A549 (cell line): ENCODE measurements around the gene TMPRSS4. TPM values are rescaled to one million over a fixed set of nuclear protein-coding genes. Genes with fewer than 3 reads are reported as not detected.

Source experiments
- ATAC-seq, 2 experiments: fragments of 200-7000 bp in 1 of 2; fragments of >200 bp in 1 of 2; cut with Nextera tagmentation in 1 of 2; cut with Tn5 transposase in 1 of 2; 3 replicates each; pipeline versions ENCODE4 v1.8.0 to v1.9.1; 2018 to 2020; ENCODE audit warnings: mild to moderate bottlenecking in 1 of 2, moderate library complexity in 1 of 2
- CTCF ChIA-PET: fragments of 300-600 bp; sonication (Branson Sonifier 250); formaldehyde crosslinking; extraction: SDS; loops from one replicate; lab custom pipeline; 2021; ENCODE audit warnings: antibody characterized with exemption, inconsistent platforms; lab: Yijun Ruan, JAX
- POLR2A ChIA-PET: fragments of 350-600 bp; formaldehyde crosslinking; extraction: SDS; loops from one replicate; lab custom pipeline; 2021; ENCODE audit warnings: antibody characterized with exemption, inconsistent platforms; lab: Yijun Ruan, JAX
- DNase-seq, 2 experiments: peaks; one replicate each; pipeline versions ENCODE4 v3.0.0 to v3.0.0-alpha.2; 2011 to 2016; ENCODE audit warnings: low read depth in 1 of 2, low spot score in 1 of 2
- FAIRE-seq: peaks from 2 replicates; lab custom pipeline; 2011; peaks lifted over from hg19 to GRCh38; lab: Jason Lieb, UNC
- H3K27ac ChIP-seq, 2 experiments: fragments of >200 bp; sonication (Bioruptor Twin); formaldehyde crosslinking; 3 replicates each; pipeline ENCODE4 v1.5.1; 2016 to 2017
- H3K4me1 ChIP-seq: fragments of >200 bp; sonication (Bioruptor Twin); formaldehyde crosslinking; 3 replicates; pipeline ENCODE4 v1.6.1; 2016
- H3K4me2 ChIP-seq: fragments of >200 bp; sonication (Bioruptor Twin); formaldehyde crosslinking; 3 replicates; pipeline ENCODE4 v1.6.1; 2016
- H3K4me3 ChIP-seq: fragments of >200 bp; sonication (Bioruptor Twin); formaldehyde crosslinking; 3 replicates; pipeline ENCODE4 v1.5.1; 2016
- H3K9me3 ChIP-seq: fragments of >200 bp; sonication (Bioruptor Twin); formaldehyde crosslinking; 3 replicates; pipeline ENCODE4 v1.6.1; 2016
- BCL3 ChIP-seq: fragments of >200 bp; sonication (Bioruptor Twin); formaldehyde crosslinking; IDR thresholded peaks from 3 replicates; pipeline ENCODE4 v1.6.1; 2016
- BHLHE40 ChIP-seq: IDR thresholded peaks from 2 replicates; pipeline ENCODE4 v1.6.1; 2012; ENCODE audit warnings: low read depth, low read length, inconsistent platforms
- CBX8 ChIP-seq: fragments of 200-600 bp; sonication (generic); IDR thresholded peaks from 2 replicates; pipeline ENCODE4 v1.6.1; 2016
- ESRRA ChIP-seq: fragments of 150-350 bp; IDR thresholded peaks from 2 replicates; pipeline ENCODE4 v1.6.1; 2014; ENCODE audit warnings: mild to moderate bottlenecking, low read length, borderline replicate concordance
- FOSB ChIP-seq: fragments of 250-450 bp; sonication (Bioruptor Pico); IDR thresholded peaks from 2 replicates; pipeline ENCODE4 v1.5.0; 2020; ENCODE audit warnings: mild to moderate bottlenecking, moderate library complexity
- FOSL2 ChIP-seq, 2 experiments: fragments of 450-650 bp in 1 of 2; fragments of >200 bp in 1 of 2; sonication (Bioruptor Twin) in 1 of 2; formaldehyde crosslinking; IDR thresholded peaks; 2 replicates each; pipeline versions ENCODE4 v1.5.0 to v1.6.1; 2016 to 2020; ENCODE audit warnings: mild to moderate bottlenecking in 1 of 2, moderate library complexity in 1 of 2
- FOXS1 ChIP-seq: fragments of 250-450 bp; sonication (Bioruptor Pico); IDR thresholded peaks from 2 replicates; pipeline ENCODE4 v1.5.0; 2020; ENCODE audit warnings: mild to moderate bottlenecking, moderate library complexity
- GATA3 ChIP-seq: IDR thresholded peaks from 2 replicates; pipeline ENCODE4 v1.6.1; 2012; ENCODE audit warnings: borderline replicate concordance
- HES2 ChIP-seq: fragments of >200 bp; sonication (Bioruptor Twin); formaldehyde crosslinking; IDR thresholded peaks from 2 replicates; pipeline ENCODE4 v1.6.1; 2016
- HOXA7 ChIP-seq: fragments of 250-450 bp; sonication (Bioruptor Pico); IDR thresholded peaks from 2 replicates; pipeline ENCODE4 v1.5.0; 2020; ENCODE audit warnings: mild to moderate bottlenecking, moderate library complexity
- HOXB5 ChIP-seq: fragments of 250-450 bp; sonication (Bioruptor Pico); IDR thresholded peaks from 2 replicates; pipeline ENCODE4 v1.5.0; 2020; ENCODE audit warnings: mild to moderate bottlenecking, moderate library complexity
- JUNB ChIP-seq: fragments of >200 bp; sonication (Bioruptor Twin); formaldehyde crosslinking; IDR thresholded peaks from 2 replicates; pipeline ENCODE4 v1.6.1; 2016
- KDM5A ChIP-seq: fragments of 200-600 bp; sonication (generic); IDR thresholded peaks from 2 replicates; pipeline ENCODE4 v1.6.1; 2016; ENCODE audit warnings: antibody characterized with exemption, mild to moderate bottlenecking
- MAFK ChIP-seq: fragments of 450-650 bp; IDR thresholded peaks from 2 replicates; pipeline ENCODE4 v1.6.1; 2014; ENCODE audit not compliant: partially characterized antibody
- MAX ChIP-seq: IDR thresholded peaks from 2 replicates; pipeline ENCODE4 v1.6.1; 2012
- POLR2A ChIP-seq: IDR thresholded peaks from 2 replicates; pipeline ENCODE4 v1.6.1; 2012; ENCODE audit warnings: mild to moderate bottlenecking, low read length
- RARB ChIP-seq: fragments of 250-450 bp; sonication (Bioruptor Pico); IDR thresholded peaks from 2 replicates; pipeline ENCODE4 v1.8.0; 2021; ENCODE audit warnings: mild to moderate bottlenecking, moderate library complexity
- RNF2 ChIP-seq: fragments of 200-600 bp; sonication (generic); IDR thresholded peaks from 2 replicates; pipeline ENCODE4 v1.6.1; 2016; ENCODE audit warnings: low read depth, mild to moderate bottlenecking, antibody characterized with exemption, moderate library complexity, borderline replicate concordance
- ZNF302 ChIP-seq: fragments of 250-450 bp; sonication (Bioruptor Pico); IDR thresholded peaks from 2 replicates; pipeline ENCODE4 v1.9.0; 2021; ENCODE audit warnings: inconsistent platforms, mild to moderate bottlenecking, moderate library complexity
- ZSCAN20 ChIP-seq: fragments of 250-450 bp; sonication (Bioruptor Pico); IDR thresholded peaks from 2 replicates; pipeline ENCODE4 v1.8.0; 2022; ENCODE audit warnings: mild to moderate bottlenecking, moderate library complexity
- WGBS: methylation state at CpG from one replicate; pipeline ENCODE4 v1.1.6; 2017; ENCODE audit errors: missing lambda C conversion rate; 5-methylcytosine and 5-hydroxymethylcytosine counted together
- polyA plus RNA-seq, 4 experiments: library from polyadenylated mRNA; depleted of rRNA in 3 of 4; stranded (reverse); fragments of >200 nt; fragmentation: RNase III in 1 of 4; extraction: RNeasy Plus Mini Kit Qiagen cat#74134 plus additional on column Dnase treatment in 1 of 4; gene quantifications; 2 replicates in 3 of 4; 3 replicates in 1 of 4; pipeline ENCODE4 v1.2.3, GENCODE V29; 2011 to 2017
- TF ChIP-seq, protein P1 (sequence below): fragments of 450-650 bp; IDR thresholded peaks from 2 replicates; pipeline ENCODE4 v1.6.1; 2014; ENCODE audit warnings: antibody characterized with exemption

Gene TMPRSS4
- polyA plus RNA-seq, 2 of the 4 experiments (the other 2 are of a cell fraction), result not detected

DNA sequence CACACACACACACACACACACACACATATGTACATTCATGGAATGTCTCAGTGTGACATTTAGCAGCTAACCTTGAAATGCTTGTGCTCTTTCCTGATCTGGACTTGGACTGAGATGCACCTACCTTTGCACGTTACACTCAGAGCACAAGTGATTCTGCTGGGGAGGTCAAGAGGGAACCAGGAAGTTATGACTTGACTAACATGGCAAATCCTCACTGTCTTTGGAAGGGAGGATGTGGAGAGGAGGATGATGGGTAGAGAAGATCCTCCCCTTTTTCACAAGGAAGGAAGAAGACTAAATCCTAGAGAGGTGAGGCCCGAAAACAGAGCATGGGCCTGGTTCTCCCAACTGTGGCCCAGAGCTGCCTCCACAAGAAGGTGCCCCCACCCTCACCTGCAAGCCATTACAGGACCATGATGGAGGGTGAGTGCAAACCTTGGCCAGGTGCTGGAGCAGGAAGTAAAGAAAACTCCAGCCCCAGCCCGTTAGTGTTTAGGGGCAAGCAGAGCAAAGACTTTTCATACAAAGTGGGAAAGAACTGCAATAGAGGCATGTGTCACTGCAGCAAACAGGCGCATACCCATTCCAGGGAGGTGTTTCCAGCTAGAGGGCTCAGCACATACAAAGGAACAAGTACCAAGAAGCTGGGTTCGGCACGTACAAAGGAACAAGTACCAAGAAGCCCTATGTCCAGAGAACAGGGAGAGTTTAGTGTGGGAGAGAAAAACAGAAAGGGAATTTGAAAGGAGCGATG lies 49.4 kb downstream of the TMPRSS4 start:
- POLR2A ChIA-PET, result no interaction called here
- 75% methylated on average over 7 of the region's 7 CpGs for WGBS
- no peak for FAIRE-seq
- Histone ChIP-seq H3K4me2 (no peak overlapping the region), H3K27ac (no peak overlapping the region), H3K9me3 (no peaks in the 10 kb centered on the region), H3K4me1 (0 out of 3 replicates have a peak, but pooled peaks cover 3% of the 10 kb centered on the region), H3K4me3 (no peak overlapping the region)
- TF ChIP-seq POLR2A (0 out of 2 replicates have a peak, but pooled peaks have one; percentile 12), FOSB (CRISPR knock-in tag) (no peak)
- peak in 1 of 2 experiments; percentile 7 for DNase-seq
- CTCF ChIA-PET, result no interaction called here
- ATAC-seq, result no peak

DNA sequence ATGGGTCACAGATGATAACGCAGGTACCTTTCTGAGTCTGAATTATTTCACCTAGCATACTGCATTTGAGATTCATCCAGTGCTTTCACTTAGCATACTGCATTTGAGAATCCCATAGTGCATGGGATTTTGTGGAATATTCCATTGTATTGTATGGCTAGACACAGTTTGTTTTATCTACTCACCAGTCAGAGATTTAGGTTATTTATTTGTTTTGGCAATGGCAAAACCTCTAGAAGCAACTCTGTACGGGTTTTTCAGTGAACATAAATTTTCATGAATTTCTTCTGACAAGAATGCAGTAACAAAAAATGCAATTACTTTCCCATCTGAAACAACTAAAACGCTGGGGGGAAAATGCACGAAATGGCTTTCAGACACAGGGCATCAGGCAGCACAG lies 51.4 kb downstream of the TMPRSS4 start:
- ATAC-seq (no peak), DNase-seq (no peak), FAIRE-seq (no peak)
- ChIA-PET CTCF (no interaction called here), POLR2A (no interaction called here)
- no peaks in the 10 kb centered on the region for H3K9me3 ChIP-seq
- 0 out of 3 replicates have a peak overlapping the region, but pooled peaks have one; percentile 14 for H3K4me2 ChIP-seq
- no peak overlapping the region for H3K27ac ChIP-seq
- H3K4me1 ChIP-seq, result 0 out of 3 replicates have a peak, but pooled peaks cover 3% of the 10 kb centered on the region
- WGBS, result 27% methylated on average over 4 of the region's 4 CpGs
- H3K4me3 ChIP-seq, result no peak overlapping the region
- TF ChIP-seq ZNF302 (no peak), HOXB5 (no peak), POLR2A (no peak), JUNB (no peak), ZSCAN20 (CRISPR knock-in tag) (no peak), KDM5A (no peak), HES2 (no peak), RNF2 (no peak), FOSL2 (IDR thresholded peaks at IDR 0.05) (no peak), FOSL2 (CRISPR knock-in tag; IDR thresholded peaks at IDR 0.05) (no peak), RARB (CRISPR knock-in tag) (no peak), CBX8 (no peak)
- TF ChIP-seq, protein P1, sequence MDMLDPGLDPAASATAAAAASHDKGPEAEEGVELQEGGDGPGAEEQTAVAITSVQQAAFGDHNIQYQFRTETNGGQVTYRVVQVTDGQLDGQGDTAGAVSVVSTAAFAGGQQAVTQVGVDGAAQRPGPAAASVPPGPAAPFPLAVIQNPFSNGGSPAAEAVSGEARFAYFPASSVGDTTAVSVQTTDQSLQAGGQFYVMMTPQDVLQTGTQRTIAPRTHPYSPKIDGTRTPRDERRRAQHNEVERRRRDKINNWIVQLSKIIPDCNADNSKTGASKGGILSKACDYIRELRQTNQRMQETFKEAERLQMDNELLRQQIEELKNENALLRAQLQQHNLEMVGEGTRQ, result no peak
- TF ChIP-seq, all 56 proteins: peak for 0

- H3K4me3 ChIP-seq, result no peak overlapping the region
- peak in 1 of 2 experiments; percentile 29; a peak in 2 of 6 replicates for ATAC-seq
- 57% methylated on average over 10 of the region's 11 CpGs for WGBS
- H3K27ac ChIP-seq, result no peak overlapping the region
- ChIA-PET CTCF (interaction anchor here (0.6 to 1.3 kb wide), 3 partner anchors 16 to 380 kb away, joined by 3 read pairs; no protein-coding TSS in a partner anchor), POLR2A (no interaction called here)
- TF ChIP-seq FOXS1 (CRISPR knock-in tag) (no peak), ESRRA (no peak), ZSCAN20 (CRISPR knock-in tag) (no peak), HOXA7 (CRISPR knock-in tag) (no peak), GATA3 (no peak), BCL3 (no peak), MAX (no peak), RARB (CRISPR knock-in tag) (no peak), BHLHE40 (no peak), MAFK (no peak)
- TF ChIP-seq, protein P1, result no peak
- DNase-seq, result no peak
- H3K4me2 ChIP-seq, result 0 out of 3 replicates have a peak overlapping the region, but pooled peaks have one; percentile 14
- no peak for FAIRE-seq
- H3K9me3 ChIP-seq, result no peaks in the 10 kb centered on the region
- 0 out of 3 replicates have a peak, but pooled peaks cover 3% of the 10 kb centered on the region for H3K4me1 ChIP-seq
Observed at GRCh38 chr11:118128721-118129470, 52.0 kb downstream of the TMPRSS4 start.
